K562 (cell line): Measurements from ENCODE around the gene PNP. TPM values are rescaled to one million over a fixed set of nuclear protein-coding genes. Genes with fewer than 3 reads are reported as not detected.

Experiments
- ATAC-seq: fragments of 200-7000 bp; cut with Tn5 transposase; 3 replicates; pipeline ENCODE4 v1.9.1; 2020; ENCODE audit warnings: moderate library complexity
- BruUV-seq: library from RNA; stranded (reverse); fragments of 400-500 nt; replicated peaks from 2 replicates; lab custom pipeline; 2021; lab: Mats Ljungman, UMichigan
- CTCF ChIA-PET: fragments of 300-600 bp; formaldehyde crosslinking; extraction: SDS; loops from one replicate; lab custom pipeline; 2021; ENCODE audit warnings: low intra/inter-chr PET ratio; lab: Yijun Ruan, JAX
- POLR2A ChIA-PET: fragments of 300-600, 350-650 bp; sonication (Branson Sonifier 250); formaldehyde crosslinking; extraction: SDS; loops from one replicate; lab custom pipeline; 2021; ENCODE audit warnings: antibody characterized with exemption, inconsistent platforms; lab: Yijun Ruan, JAX
- DNase-seq, 4 experiments: peaks; one replicate each; pipeline versions ENCODE4 v3.0.0 to v3.0.0-alpha.2; 2011 to 2018; ENCODE audit warnings: low spot score in 3 of 4, mixed read lengths in 3 of 4; ENCODE audit errors: extremely low read depth in 1 of 4
- FAIRE-seq: peaks from 2 replicates; lab custom pipeline; 2011; peaks lifted over from hg19 to GRCh38; lab: Jason Lieb, UNC
- H2AFZ ChIP-seq: 2 replicates; pipeline ENCODE4 v1.6.0; 2011; ENCODE audit warnings: low read depth, low read length, control low read depth, inconsistent platforms
- H3K27ac ChIP-seq: fragments of 200-600 bp; 3 replicates; pipeline ENCODE4 v1.8.0; 2011; ENCODE audit warnings: low read depth, mild to moderate bottlenecking, control low read depth, inconsistent platforms, low read length, moderate library complexity, mixed read lengths; ENCODE audit errors: extremely low read depth
- H3K27me3 ChIP-seq, 2 experiments: fragments of 300-600 bp in 1 of 2; 2 replicates in 1 of 2; 3 replicates in 1 of 2; pipeline versions ENCODE4 v1.6.0 to v1.8.0; 2011; ENCODE audit warnings: inconsistent platforms in 2 of 2, low read length in 2 of 2, mild to moderate bottlenecking in 1 of 2, mixed read lengths in 1 of 2, moderate library complexity in 1 of 2; ENCODE audit not compliant: control insufficient read depth in 2 of 2, insufficient read depth in 2 of 2
- H3K36me3 ChIP-seq: fragments of 300-600 bp; 3 replicates; pipeline ENCODE4 v1.8.0; 2011; ENCODE audit warnings: mild to moderate bottlenecking, low read length, inconsistent platforms; ENCODE audit not compliant: control insufficient read depth, insufficient read depth
- H3K4me1 ChIP-seq, 2 experiments: fragments of 200-600 bp in 1 of 2; replicated peaks in 1 of 2; 2 replicates in 1 of 2; 3 replicates in 1 of 2; pipeline versions ENCODE4 v1.5.1 to v1.8.0; 2011; ENCODE audit warnings: inconsistent platforms in 2 of 2, low read length in 2 of 2, mild to moderate bottlenecking in 1 of 2, mixed read lengths in 1 of 2, moderate library complexity in 1 of 2; ENCODE audit not compliant: control insufficient read depth in 2 of 2, insufficient read depth in 2 of 2
- H3K4me2 ChIP-seq: 2 replicates; pipeline ENCODE4 v1.6.1; 2011; ENCODE audit warnings: low read length, control low read depth, inconsistent platforms, mixed read lengths; ENCODE audit not compliant: insufficient read depth
- H3K4me3 ChIP-seq: fragments of 200-600 bp; sonication (generic), shearing (Covaris generic); 2 replicates; pipeline ENCODE4 v1.5.1; 2016; ENCODE audit warnings: control low read depth, inconsistent platforms
- H3K79me2 ChIP-seq: fragments of 200-600 bp; 3 replicates; pipeline ENCODE4 v1.8.0; 2011; ENCODE audit warnings: low read length, inconsistent platforms; ENCODE audit not compliant: control insufficient read depth, insufficient read depth
- H3K9ac ChIP-seq, 2 experiments: 2 replicates each; pipeline versions ENCODE4 v1.6.0 to v1.6.1; 2011; ENCODE audit warnings: low read depth in 2 of 2, low read length in 2 of 2, control low read depth in 1 of 2, inconsistent platforms in 1 of 2, mild to moderate bottlenecking in 1 of 2, mixed read lengths in 1 of 2; ENCODE audit not compliant: insufficient read depth in 1 of 2
- H3K9me1 ChIP-seq: one replicate; pipeline ENCODE4 v1.6.0; 2011; ENCODE audit warnings: inconsistent platforms, mild to moderate bottlenecking, low read length, moderate library complexity; ENCODE audit not compliant: control insufficient read depth, insufficient read depth
- H3K9me3 ChIP-seq: replicated peaks from 2 replicates; pipeline ENCODE4 v1.5.1; 2011; ENCODE audit warnings: low read depth, low read length, inconsistent platforms; ENCODE audit not compliant: control insufficient read depth, insufficient read depth
- H4K20me1 ChIP-seq: replicated peaks from 2 replicates; pipeline ENCODE4 v1.6.1; 2011; ENCODE audit warnings: low read length, inconsistent platforms, mixed read lengths; ENCODE audit not compliant: control insufficient read depth, insufficient read depth
- NRF1 ChIP-seq, 2 experiments: fragments of 450-650 bp; IDR thresholded peaks in 1 of 2; conservative IDR thresholded peaks in 1 of 2; 2 replicates each; pipeline ENCODE4 v1.6.1; 2014; ENCODE audit warnings: mild to moderate bottlenecking in 2 of 2
- THRAP3 ChIP-seq: fragments of 450-650 bp; IDR thresholded peaks from 2 replicates; pipeline ENCODE4 v1.6.1; 2016; ENCODE audit warnings: mild to moderate bottlenecking, inconsistent platforms, borderline replicate concordance
- WGBS: fragments of 100-300 bp; shearing (Covaris generic); methylation state at CpG from one replicate; pipeline ENCODE4 v1.1.6; 2016; ENCODE audit warnings: low coverage, mixed read lengths; ENCODE audit not compliant: insufficient coverage; ENCODE audit errors: missing lambda C conversion rate; 5-methylcytosine and 5-hydroxymethylcytosine counted together
- in situ Hi-C: fragments of 300-500 bp; cut with MboI; formaldehyde crosslinking; loops from 4 replicates; pipeline ENCODE4 v1.15.0; 2018; ENCODE audit warnings: inconsistent platforms, mixed read lengths
- intact Hi-C: fragments of 100-400 bp; cut with micrococcal nuclease; formaldehyde crosslinking; loops from 2 replicates; pipeline ENCODE4 v1.14.2; 2022
- polyA plus RNA-seq, 8 experiments: library from polyadenylated mRNA; depleted of rRNA in 4 of 8; stranded (reverse) in 5 of 8; unstranded in 3 of 8; fragments of >200 nt; fragmentation: Nextera tagmentation in 2 of 8; fragmentation: Illumina TruSeq in 1 of 8; extraction: Ambion mirVana in 2 of 8; extraction: Trizol in 1 of 8; gene quantifications; 2 replicates each; pipeline versions ENCODE4 v1.2.1 to v1.2.3, GENCODE V29; 2011 to 2014; ENCODE audit warnings: inconsistent platforms in 1 of 8, missing spikeins in 1 of 8
- total RNA-seq, 7 experiments: library from RNA; depleted of rRNA in 6 of 7; stranded (reverse); fragments of >200 nt in 6 of 7; fragmentation: Illumina TruSeq in 2 of 7; extraction: Trizol in 2 of 7; gene quantifications; 2 replicates each; pipeline versions ENCODE4 v1.2.1 to v1.2.3, GENCODE V29; 2011 to 2021; ENCODE audit warnings: low replicate concordance in 1 of 7

The PNP gene
- total and polyA plus RNA-seq, 9 of the 15 experiments (the other 6 are each of a cell fraction or from before 2014, with no cell fraction given): 92.5 to 288 (median 137) TPM

- Histone ChIP-seq H3K36me3 (no peaks in the 10 kb centered on the region), H4K20me1 (no peaks in the 10 kb centered on the region), H3K27me3 (no peaks in the 10 kb centered on the region), H3K4me3 (no peak overlapping the region), H2AFZ (no peak overlapping the region), H3K9ac (no peak overlapping the region), H3K27ac (no peak overlapping the region), H3K9me1 (no peaks in the 10 kb centered on the region), H3K4me1 (peaks cover 4 to 13% of the 10 kb centered on the region in 2 experiments; a peak in 4 of 5 replicates), H3K79me2 (no peaks in the 10 kb centered on the region), H3K4me2 (no peak overlapping the region), H3K9me3 (no peaks in the 10 kb centered on the region)
- intact Hi-C loops (no loop called here), in situ Hi-C loops (no loop called here)
- DNase-seq: no peak
- ChIA-PET CTCF (no interaction called here), POLR2A (no interaction called here)
- BruUV-seq: no TSS peak
- FAIRE-seq: no peak
- WGBS: 49% methylated on average over 10 of the region's 44 CpGs
- no peak for ATAC-seq
- no peak for TF ChIP-seq THRAP3
- TF ChIP-seq NRF1 (conservative IDR thresholded peaks at IDR 0.05 in 1 of 2, IDR thresholded peaks at IDR 0.05 in 1 of 2): peak; percentile 25 to 31; a peak in 2 of 4 replicates
Observed at GRCh38 chr14:20434701-20435581, 34.3 kb upstream of the PNP start.
